GM12878 (cell line): ENCODE data around the gene SMCO4. TPM values are rescaled to one million over a fixed set of nuclear protein-coding genes. Genes with fewer than 3 reads are reported as not detected.

Experiments
- ATAC-seq: fragments of 200-7000 bp; cut with Tn5 transposase; 3 replicates; pipeline ENCODE4 v1.9.1; 2020; ENCODE audit warnings: mild to moderate bottlenecking, moderate library complexity
- BruUV-seq: library from RNA; stranded (reverse); fragments of 400-500 nt; replicated peaks from 2 replicates; lab custom pipeline; 2021; lab: Mats Ljungman, UMichigan
- CTCF ChIA-PET: fragments of 300-600 bp; sonication (Branson Sonifier 250); formaldehyde crosslinking; extraction: SDS; loops from one replicate; lab custom pipeline; 2021; ENCODE audit warnings: inconsistent platforms; lab: Yijun Ruan, JAX
- POLR2A ChIA-PET: fragments of 350-600 bp; formaldehyde crosslinking; extraction: SDS; loops from one replicate; lab custom pipeline; 2021; ENCODE audit warnings: inconsistent platforms; lab: Charles Lee
- RAD21 ChIA-PET: fragments of 300-600 bp; sonication (Branson Sonifier 250); formaldehyde crosslinking; loops from one replicate; lab custom pipeline; 2023; ENCODE audit warnings: antibody characterized with exemption; ENCODE audit not compliant: unreplicated experiment; lab: Charles Lee
- SMC1A ChIA-PET: fragments of 300-600 bp; sonication (Branson Sonifier 250); formaldehyde crosslinking; loops from one replicate; lab custom pipeline; 2023; ENCODE audit not compliant: unreplicated experiment, uncharacterized antibody; lab: Charles Lee
- DNase-seq: peaks from one replicate; pipeline ENCODE4 v3.0.0-alpha.2; 2011; ENCODE audit warnings: low read depth, low spot score
- FAIRE-seq: peaks from 3 replicates; lab custom pipeline; 2011; peaks lifted over from hg19 to GRCh38; lab: Jason Lieb, UNC
- H2AFZ ChIP-seq: 2 replicates; pipeline ENCODE4 v1.6.0; 2011; ENCODE audit warnings: low read depth, low read length, control low read depth; ENCODE audit not compliant: control insufficient read depth
- H3K27ac ChIP-seq: 2 replicates; pipeline ENCODE4 v1.5.1; 2011; ENCODE audit warnings: control low read depth; ENCODE audit not compliant: control insufficient read depth, insufficient read depth
- H3K27me3 ChIP-seq, 2 experiments: replicated peaks in 1 of 2; 2 replicates each; pipeline versions ENCODE4 v1.6.0 to v1.6.1; 2011; ENCODE audit warnings: low read length in 1 of 2; ENCODE audit not compliant: control insufficient read depth in 2 of 2, insufficient read depth in 2 of 2
- H3K36me3 ChIP-seq, 2 experiments: 2 replicates each; pipeline ENCODE4 v1.5.1; 2011; ENCODE audit warnings: low read length in 1 of 2; ENCODE audit not compliant: control insufficient read depth in 2 of 2, insufficient read depth in 2 of 2
- H3K4me1 ChIP-seq: 2 replicates; pipeline ENCODE4 v1.6.1; 2011; ENCODE audit warnings: mild to moderate bottlenecking, low read length, moderate library complexity, mixed read lengths; ENCODE audit not compliant: control insufficient read depth, insufficient read depth
- H3K4me2 ChIP-seq: 2 replicates; pipeline ENCODE4 v1.6.0; 2011; ENCODE audit warnings: control low read depth; ENCODE audit not compliant: control insufficient read depth, insufficient read depth
- H3K4me3 ChIP-seq: fragments of 200-600 bp; sonication (generic); 2 replicates; pipeline ENCODE4 v1.5.1; 2016
- H3K79me2 ChIP-seq: 2 replicates; pipeline ENCODE4 v1.6.0; 2011; ENCODE audit warnings: low read length; ENCODE audit not compliant: control insufficient read depth, insufficient read depth
- H3K9ac ChIP-seq: 2 replicates; pipeline ENCODE4 v1.8.0; 2011; ENCODE audit warnings: low read length, control low read depth, mixed read lengths; ENCODE audit not compliant: control insufficient read depth, insufficient read depth
- H3K9me3 ChIP-seq: replicated peaks from 3 replicates; pipeline ENCODE4 v1.5.1; 2011; ENCODE audit warnings: mild to moderate bottlenecking, low read length; ENCODE audit not compliant: control insufficient read depth, insufficient read depth
- H4K20me1 ChIP-seq: 2 replicates; pipeline ENCODE4 v1.6.0; 2011; ENCODE audit not compliant: control insufficient read depth, insufficient read depth
- E2F4 ChIP-seq: IDR thresholded peaks from 2 replicates; pipeline ENCODE4 v1.6.1; 2012; ENCODE audit warnings: low read depth, low read length, improper control_type of control experiment
- ESRRA ChIP-seq: IDR thresholded peaks from 2 replicates; pipeline ENCODE4 v1.6.1; 2012; ENCODE audit warnings: mild to moderate bottlenecking, low read length, improper control_type of control experiment
- GABPA ChIP-seq: IDR thresholded peaks from 2 replicates; pipeline ENCODE4 v1.6.1; 2014; ENCODE audit warnings: antibody characterized with exemption, low read depth, mild to moderate bottlenecking, inconsistent platforms
- HCFC1 ChIP-seq: fragments of 150-350 bp; IDR thresholded peaks from 2 replicates; pipeline ENCODE4 v1.6.1; 2014; ENCODE audit warnings: low read length
- MLLT1 ChIP-seq: fragments of 450-650 bp; IDR thresholded peaks from 2 replicates; pipeline ENCODE4 v1.6.1; 2016; ENCODE audit warnings: mild to moderate bottlenecking
- PAX5 ChIP-seq: IDR thresholded peaks from 2 replicates; pipeline ENCODE4 v1.6.1; 2011; ENCODE audit warnings: low read depth, low read length, borderline replicate concordance
- PRDM15 ChIP-seq: fragments of 450-650 bp; formaldehyde crosslinking; IDR thresholded peaks from 2 replicates; pipeline ENCODE4 v1.4.0; 2020; ENCODE audit warnings: mild to moderate bottlenecking, moderate library complexity
- SPI1 ChIP-seq: IDR thresholded peaks from 2 replicates; pipeline ENCODE4 v1.6.1; 2011; ENCODE audit warnings: low read depth, mild to moderate bottlenecking, low read length, moderate library complexity, borderline replicate concordance; ENCODE audit not compliant: insufficient read depth
- WGBS: methylation state at CpG from one replicate; pipeline ENCODE4 v1.1.6; 2016; ENCODE audit warnings: low lambda C conversion rate; ENCODE audit not compliant: insufficient replicate concordance, insufficient coverage; ENCODE audit errors: missing lambda C conversion rate; 5-methylcytosine and 5-hydroxymethylcytosine counted together
- in situ Hi-C: fragments of 300-500 bp; cut with MboI; formaldehyde crosslinking; loops from 9 replicates; pipeline ENCODE4 v1.14.3; 2018; ENCODE audit warnings: mixed read lengths
- intact Hi-C: fragments of 100-400 bp; cut with micrococcal nuclease; formaldehyde crosslinking; loops from one replicate; pipeline ENCODE4 v1.14.2; 2022; ENCODE audit not compliant: unreplicated experiment
- polyA plus RNA-seq, 11 experiments: library from polyadenylated mRNA; depleted of rRNA in 4 of 11; unstranded in 6 of 11; stranded (reverse) in 5 of 11; fragments of >200 nt; fragmentation: Nextera tagmentation in 4 of 11; fragmentation: Illumina TruSeq in 1 of 11; extraction: Ambion mirVana in 4 of 11; extraction: Trizol in 1 of 11; gene quantifications; 1 replicate in 1 of 11; 2 replicates in 10 of 11; pipeline versions ENCODE4 v1.2.1 to v1.2.3, GENCODE V29; 2011 to 2016; ENCODE audit warnings: inconsistent platforms in 2 of 11, missing spikeins in 2 of 11, low read depth in 1 of 11
- total RNA-seq, 4 experiments: library from RNA; depleted of rRNA in 3 of 4; stranded (reverse); fragments of >200 nt in 3 of 4; fragmentation: Illumina TruSeq in 1 of 4; extraction: Trizol in 1 of 4; gene quantifications; 2 replicates each; pipeline versions ENCODE4 v1.2.1 to v1.2.3, GENCODE V29; 2013 to 2021

SMCO4 gene
- total and polyA plus RNA-seq, 10 of the 15 experiments (the other 5 are each of a cell fraction or from before 2014, with no cell fraction given), result 3.6 to 59.9 (median 27.9) TPM

- H3K4me1 ChIP-seq, result peaks cover 51% of the 10 kb centered on the region
- H2AFZ ChIP-seq, result no peak overlapping the region
- H3K9me3 ChIP-seq, result no peaks in the 10 kb centered on the region
- H3K9ac ChIP-seq, result no peak overlapping the region
- POLR2A ChIA-PET, result interaction anchor here (0.6 to 7.2 kb wide), 2 partner anchors 11 to 221 kb away, joined by 3 to 95 read pairs; no protein-coding TSS in a partner anchor
- BruUV-seq, result no TSS peak
- CTCF ChIA-PET, result interaction anchor here (1.4 kb wide), 1 partner anchor 24 kb away, joined by 5 read pairs; no protein-coding TSS in a partner anchor
- no peak for TF ChIP-seq ESRRA
- TF ChIP-seq PAX5, result 0 out of 2 replicates have a peak, but pooled peaks have one; percentile 9
- TF ChIP-seq SPI1, result peak; percentile 54; the same call in 1 of the 2 replicates
- H3K4me3 ChIP-seq, result no peak overlapping the region
- FAIRE-seq (no peak), ATAC-seq (no peak), DNase-seq (no peak)
- H4K20me1 ChIP-seq, result no peaks in the 10 kb centered on the region
- peaks cover 45% of the 10 kb centered on the region for H3K79me2 ChIP-seq
- SMC1A ChIA-PET, result interaction anchor here (0.6 to 8.9 kb wide), 2 partner anchors 16 to 73 kb away, joined by 3 to 256 read pairs; no protein-coding TSS in a partner anchor
- in situ Hi-C loops (no loop called here), intact Hi-C loops (no loop called here)
- no peaks in the 10 kb centered on the region for H3K27me3 ChIP-seq
- H3K27ac ChIP-seq, result peak overlapping the region; percentile 27; the same call in 1 of the 2 replicates
- H3K4me2 ChIP-seq, result 0 out of 2 replicates have a peak overlapping the region, but pooled peaks have one; percentile 12
- WGBS, result 97% methylated on average over 4 of the region's 4 CpGs
- no peaks in the 10 kb centered on the region for H3K36me3 ChIP-seq
- RAD21 ChIA-PET, result interaction anchor here (1.0 to 1.2 kb wide), 2 partner anchors 10 to 24 kb away, joined by 3 to 7 read pairs; no protein-coding TSS in a partner anchor
Measured at GRCh38 chr11:93517041-93517440, 26.1 kb downstream of the SMCO4 start.

GRCh38 chr11:93515441-93516025 lies 27.7 kb downstream of the SMCO4 start:
- CTCF ChIA-PET, result interaction anchor here (1.3 to 3.0 kb wide), 4 partner anchors 9 to 281 kb away, joined by 4 to 16 read pairs (median 6); no protein-coding TSS in a partner anchor
- FAIRE-seq, result no peak
- intact Hi-C loops, result no loop called here
- TF ChIP-seq HCFC1, result no peak
- TF ChIP-seq PRDM15 (CRISPR knock-in tag), result no peak
- no peak for TF ChIP-seq E2F4
- TF ChIP-seq MLLT1, result 0 out of 2 replicates have a peak, but pooled peaks have one; percentile 14
- no peak for TF ChIP-seq GABPA

More at GRCh38 chr11:93515441-93516025, 27.7 kb downstream of the SMCO4 start:
- no peak overlapping the region for H2AFZ ChIP-seq
- 50% methylated on average over 5 of the region's 5 CpGs for WGBS
- RAD21 ChIA-PET, result interaction anchor here (0.8 to 2.1 kb wide), 5 partner anchors 8 to 26 kb away, joined by 3 to 17 read pairs (median 5); no protein-coding TSS in a partner anchor
- no peak overlapping the region; the same call in 1 of the 2 replicates for H3K27ac ChIP-seq
- no TSS peak for BruUV-seq
- in situ Hi-C loops, result no loop called here
- H4K20me1 ChIP-seq, result no peaks in the 10 kb centered on the region
- DNase-seq (no peak), ATAC-seq (no peak)
- H3K9ac ChIP-seq, result no peak overlapping the region
- POLR2A ChIA-PET, result interaction anchor here (1.3 to 7.2 kb wide), 2 partner anchors 12 to 27 kb away, joined by 3 to 95 read pairs; no protein-coding TSS in a partner anchor
- H3K4me2 ChIP-seq, result peak overlapping the region; percentile 12
- H3K4me3 ChIP-seq, result no peak overlapping the region
- SMC1A ChIA-PET, result interaction anchor here (1.2 to 8.9 kb wide), 3 partner anchors 12 to 25 kb away, joined by 3 to 256 read pairs (median 4); no protein-coding TSS in a partner anchor
- H3K9me3 ChIP-seq, result no peaks in the 10 kb centered on the region
- H3K4me1 ChIP-seq, result peaks cover 48% of the 10 kb centered on the region
- H3K79me2 ChIP-seq, result peaks cover 39% of the 10 kb centered on the region
- no peaks in the 10 kb centered on the region for H3K27me3 ChIP-seq
- no peaks in the 10 kb centered on the region; a peak in 1 of 4 replicates for H3K36me3 ChIP-seq
